GM21786 (cell line): Measurements from ENCODE around the gene MAEA.
"Not testable (repeated sequence)": the region's sequence is repeated elsewhere in the genome, so short reads cannot be mapped to it uniquely, and the experiment has no call there.

Source experiments
- ATAC-seq: cut with Tn5 transposase; IDR thresholded peaks from one replicate; pipeline ENCODE4 v1.9.1; 2021; ENCODE audit not compliant: unreplicated experiment

MAEA gene

DNA sequence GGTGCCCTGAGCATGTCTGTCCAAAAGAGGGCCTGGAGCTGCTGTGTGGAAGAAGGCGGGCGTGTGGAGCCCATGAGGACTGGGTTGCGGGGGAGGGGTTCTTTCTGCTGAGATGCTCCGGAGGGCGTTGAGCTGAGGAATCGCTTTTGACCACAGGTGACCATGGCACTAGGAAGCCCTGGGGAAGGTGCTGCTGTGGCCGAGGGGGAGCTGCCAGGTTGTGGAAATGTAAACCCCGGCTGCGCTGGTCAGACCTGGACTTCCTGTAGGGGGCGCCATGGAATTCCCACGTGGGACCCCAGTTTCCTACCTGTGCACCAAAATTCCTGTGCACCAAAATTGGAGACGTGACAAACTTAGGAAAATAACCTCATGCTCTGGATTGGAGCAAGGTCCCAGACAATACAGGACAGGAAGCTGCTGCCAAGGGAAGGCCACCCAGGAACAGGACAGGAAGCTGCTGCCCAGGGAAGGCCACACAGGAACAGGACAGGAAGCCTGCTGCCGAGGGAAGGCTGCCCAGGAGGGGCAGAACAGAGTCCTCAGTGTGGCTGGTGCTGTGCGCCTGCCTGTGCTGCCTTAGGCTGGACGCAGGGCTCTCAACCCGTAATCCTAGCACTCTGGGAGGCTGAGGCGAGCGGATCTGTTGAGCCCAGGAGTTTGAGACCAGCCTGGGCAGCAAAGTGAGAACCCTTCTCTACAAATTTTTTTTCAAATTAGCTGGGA, 29.0 kb downstream of the MAEA start:
- no peak for ATAC-seq

DNA sequence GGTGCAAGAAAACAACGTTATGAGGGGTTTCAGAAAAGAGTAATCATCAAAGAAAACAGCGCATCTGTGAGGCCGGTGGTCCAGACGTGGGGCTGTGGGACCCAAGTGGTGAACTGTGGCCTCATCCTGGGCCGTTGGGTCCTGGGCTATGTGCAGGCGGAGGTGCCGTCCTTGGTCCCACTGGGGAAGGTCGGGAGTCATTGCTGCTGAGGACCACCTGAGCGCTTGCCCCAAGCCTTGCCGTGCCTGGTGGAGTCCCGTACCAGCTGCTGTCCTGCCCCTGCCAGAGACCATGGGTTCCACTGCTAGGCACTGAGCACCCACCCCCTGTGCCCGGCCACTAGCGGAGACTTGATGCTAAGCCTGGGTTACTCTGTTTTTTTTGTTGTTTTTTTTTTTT, 31.8 kb downstream of the MAEA start:
- ATAC-seq = no peak

DNA sequence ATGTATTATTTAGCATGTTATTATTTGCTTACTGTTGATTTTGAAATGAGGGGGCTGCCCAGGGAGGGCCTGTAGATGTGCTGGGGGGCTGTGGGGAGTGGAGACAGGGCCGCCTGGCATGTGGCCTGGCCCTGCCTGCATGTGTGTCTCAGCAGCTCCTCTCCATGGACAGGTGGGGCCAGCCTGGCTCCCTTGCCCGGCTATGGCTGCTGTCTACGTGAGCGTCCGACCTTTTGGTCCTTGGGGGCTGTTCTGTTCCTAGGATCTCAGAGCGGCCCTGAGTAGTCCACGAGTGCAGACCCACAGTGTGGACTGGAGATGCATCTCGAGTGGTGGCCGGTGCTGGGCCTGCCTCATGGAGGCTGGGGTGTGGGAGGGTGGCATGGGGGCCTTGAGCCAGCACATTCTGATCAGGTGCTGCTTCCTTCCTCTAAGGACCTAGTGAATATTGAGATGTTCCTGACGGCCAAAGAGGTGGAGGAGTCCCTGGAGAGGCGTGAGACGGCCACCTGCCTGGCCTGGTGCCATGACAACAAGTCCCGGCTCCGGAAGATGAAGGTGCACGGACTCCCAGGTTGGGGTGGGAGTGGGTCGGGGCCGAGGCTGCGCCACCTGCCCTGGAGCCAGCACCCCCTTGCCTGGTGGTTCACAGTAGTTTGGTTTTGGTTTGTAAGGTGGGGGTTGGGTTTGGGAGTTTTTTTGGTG, 32.4 kb downstream of the MAEA start:
- ATAC-seq = no peak

- no peak for ATAC-seq
Observed at GRCh38 chr4:1323280-1323634, 33.6 kb downstream of the MAEA start.

- ATAC-seq = no peak
Observed at GRCh38 chr4:1323635-1324442, 34.1 kb downstream of the MAEA start.

DNA sequence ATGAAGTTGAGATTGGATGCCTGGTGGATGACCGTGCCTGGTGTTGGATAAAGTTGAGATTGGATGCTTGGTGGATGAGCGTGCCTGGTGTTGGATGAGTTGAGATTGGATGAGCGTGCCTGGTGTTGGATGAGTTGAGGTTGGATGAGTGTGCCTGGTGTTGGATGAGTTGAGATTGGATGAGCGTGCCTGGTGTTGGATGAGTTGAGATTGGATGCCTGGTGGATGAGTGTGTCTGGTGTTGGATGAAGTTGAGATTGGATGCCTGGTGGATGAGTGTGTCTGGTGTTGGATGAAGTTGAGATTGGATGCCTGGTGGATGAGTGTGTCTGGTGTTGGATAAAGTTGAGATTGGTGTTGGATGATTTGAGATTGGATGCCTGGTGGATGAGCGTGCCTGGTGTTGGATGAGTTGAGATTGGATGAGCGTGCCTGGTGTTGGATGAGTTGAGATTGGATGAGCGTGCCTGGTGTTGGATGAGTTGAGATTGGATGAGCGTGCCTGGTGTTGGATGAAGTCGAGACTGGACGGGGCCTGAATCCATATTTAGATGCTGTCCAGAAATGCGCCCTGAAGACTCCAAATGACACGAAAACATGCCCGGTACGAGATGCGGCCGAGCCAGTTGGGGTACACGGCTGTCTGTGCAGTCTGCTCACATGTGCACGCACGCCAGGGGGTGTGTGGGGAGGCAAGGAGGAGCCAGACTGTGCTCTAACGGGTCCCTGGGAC, 34.9 kb downstream of the MAEA start:
- not testable (repeated sequence) for ATAC-seq

GRCh38 chr4:1325176-1325480, 35.4 kb downstream of the MAEA start:
- ATAC-seq = no peak

GRCh38 chr4:1325681-1326635, 36.3 kb downstream of the MAEA start:
- ATAC-seq = no peak

GRCh38 chr4:1326751-1327525, 37.2 kb downstream of the MAEA start:
- no peak for ATAC-seq

GRCh38 chr4:1327526-1328266, 38.0 kb downstream of the MAEA start:
- no peak for ATAC-seq

DNA sequence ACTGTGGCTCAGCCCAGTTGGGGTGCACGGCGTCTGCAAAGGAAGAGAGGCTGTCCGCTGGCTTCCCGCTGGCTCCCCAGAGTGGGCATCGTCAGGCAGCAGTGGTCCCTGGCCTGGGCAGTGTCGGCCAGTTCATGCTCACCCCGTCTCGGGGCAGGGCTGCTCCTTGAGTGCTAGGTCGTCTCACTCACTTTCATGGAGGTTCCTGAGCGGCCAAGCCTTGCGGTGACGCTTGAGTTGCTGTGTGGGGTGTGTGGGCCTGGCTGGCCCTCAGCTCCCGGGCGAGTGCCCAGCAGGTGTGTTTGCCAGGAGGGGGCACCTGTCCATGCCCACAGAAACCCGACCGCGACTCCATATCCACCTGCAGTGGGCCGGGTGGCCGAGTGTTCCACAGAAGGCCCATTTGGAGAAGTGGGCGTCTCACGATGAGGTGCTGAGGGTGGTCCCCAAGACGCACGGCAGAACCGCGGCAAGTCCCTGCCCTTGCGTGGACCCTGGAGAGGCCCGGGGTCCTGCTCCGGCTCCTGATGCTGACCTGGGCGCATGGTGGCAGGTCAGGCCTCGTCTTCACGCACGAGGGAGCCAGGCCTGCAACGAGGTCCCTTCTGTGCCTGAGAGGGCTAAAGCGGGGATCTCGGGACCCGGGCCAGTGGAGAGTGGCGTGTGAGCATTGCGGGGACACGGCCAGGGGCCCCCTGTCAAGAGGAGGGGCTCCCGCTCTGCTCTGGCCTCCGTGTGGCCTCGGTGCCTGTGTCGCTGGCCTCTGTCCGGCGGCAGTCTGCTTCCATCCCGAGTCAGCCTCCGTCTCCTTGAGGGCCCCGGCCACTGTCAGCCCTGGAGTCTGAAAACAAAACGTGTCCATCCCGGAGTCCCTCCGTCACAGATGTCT, 38.8 kb downstream of the MAEA start:
- ATAC-seq = no peak

- ATAC-seq = no peak
Observed at GRCh38 chr4:1329408-1330371, 40.0 kb downstream of the MAEA start.

- no peak for ATAC-seq
Observed at GRCh38 chr4:1330761-1331590, 41.3 kb downstream of the MAEA start.

DNA sequence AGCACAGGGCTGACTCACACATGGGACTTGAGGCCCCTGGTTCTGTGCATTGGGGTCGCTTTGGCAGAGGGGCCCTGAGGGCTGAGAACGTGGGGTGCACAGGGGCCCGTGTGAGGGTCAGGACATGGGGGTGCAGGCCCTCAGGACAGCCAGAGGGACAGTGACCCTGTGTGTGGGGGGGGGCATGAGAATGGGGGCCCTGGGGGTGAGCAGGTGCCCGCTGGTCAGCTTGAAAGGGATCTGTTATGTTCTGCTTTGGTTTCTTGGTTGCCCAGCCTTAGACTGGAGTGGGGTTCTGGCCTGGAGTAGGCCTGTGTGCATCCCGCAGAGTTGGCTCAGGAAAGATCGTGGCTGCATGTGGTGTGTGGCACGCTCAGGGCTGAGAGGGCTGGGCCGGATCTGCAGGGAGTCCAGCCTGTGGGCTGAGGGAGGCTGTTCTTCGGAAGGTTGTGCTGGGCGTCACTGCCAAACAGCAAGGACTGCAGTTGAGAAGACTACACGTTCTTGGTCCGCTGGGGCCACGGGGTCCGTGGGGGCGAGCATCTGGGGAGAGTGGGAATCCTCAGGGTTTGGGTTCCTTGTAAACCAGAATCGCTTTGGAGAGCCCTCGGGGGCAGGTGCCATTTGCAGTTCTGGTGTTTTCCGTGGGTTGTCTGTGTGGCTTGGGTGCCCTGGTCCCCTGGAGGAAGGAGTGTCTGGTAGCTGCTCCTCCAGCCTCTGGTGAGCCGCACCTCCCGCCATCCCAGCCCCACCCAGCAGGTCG, 42.1 kb downstream of the MAEA start:
- no peak for ATAC-seq

DNA sequence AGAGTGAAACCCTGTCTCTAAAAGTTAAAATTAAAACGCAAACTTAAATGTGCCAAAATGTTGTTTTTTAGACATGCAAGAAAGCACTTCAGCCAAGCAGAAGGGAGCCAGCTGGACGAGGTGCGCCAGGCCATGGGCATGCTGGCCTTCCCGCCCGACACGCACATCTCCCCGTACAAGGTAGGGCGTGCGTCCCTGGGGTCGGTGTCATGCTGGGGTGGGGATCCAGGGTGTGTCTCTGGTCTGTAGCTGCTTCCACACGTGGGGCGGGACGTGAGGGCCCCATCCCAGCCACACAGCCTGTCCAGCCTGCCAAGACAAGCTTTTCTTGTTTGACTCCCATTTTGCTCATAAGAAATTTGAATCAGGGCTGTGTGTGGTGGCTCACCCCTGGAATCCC, 43.0 kb downstream of the MAEA start:
- ATAC-seq = no peak
